Activated CD4-positive, CD25-positive, alpha-beta regulatory T cell treated with anti-CD3 and anti-CD28 coated beads, Interleukin-2, amount 50 U/mL, for 16 hours (primary cell): Measurements from ENCODE around the gene HFE.
"Not testable (repeated sequence)": the region's sequence is repeated elsewhere in the genome, so short reads cannot be mapped to it uniquely, and the experiment has no call there.

ENCODE experiments used
- DNase-seq: peaks from one replicate; pipeline ENCODE4 v3.0.0-alpha.2; 2020; ENCODE audit warnings: low read depth, low spot score

HFE gene

GRCh38 chr6:26059941-26060340 is 27.3 kb upstream of the HFE start:
- DNase-seq: no peak

GRCh38 chr6:26064619-26065257 is 22.5 kb upstream of the HFE start:
- DNase-seq: no peak

DNA sequence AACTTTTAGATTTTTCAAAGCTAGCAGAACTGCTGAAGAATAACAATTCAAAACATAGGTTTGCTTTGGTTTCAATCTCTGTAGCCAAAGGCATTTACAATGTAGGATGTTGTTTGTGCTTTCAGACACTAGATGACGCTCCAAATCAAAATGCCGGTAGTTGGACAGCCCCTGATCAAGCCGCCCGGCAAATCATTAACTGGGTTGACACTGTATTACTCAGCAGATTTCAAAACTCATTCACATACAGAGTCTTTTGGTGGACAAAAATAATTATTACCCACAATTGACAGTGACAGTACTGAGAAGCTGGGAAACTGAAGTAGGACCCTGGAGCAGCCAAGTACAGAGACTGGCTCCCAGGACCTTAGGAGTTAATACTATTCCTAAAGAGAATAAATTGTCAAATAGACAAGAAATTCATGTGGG is 21.3 kb upstream of the HFE start:
- DNase-seq: no peak

GRCh38 chr6:26067367-26067766 is 19.9 kb upstream of the HFE start:
- DNase-seq: no peak

- no peak for DNase-seq
Observed at GRCh38 chr6:26068036-26068435, 19.2 kb upstream of the HFE start.

GRCh38 chr6:26071135-26071534 is 16.1 kb upstream of the HFE start:
- DNase-seq: no peak

GRCh38 chr6:26075063-26075717 is 12.0 kb upstream of the HFE start:
- no peak for DNase-seq

DNA sequence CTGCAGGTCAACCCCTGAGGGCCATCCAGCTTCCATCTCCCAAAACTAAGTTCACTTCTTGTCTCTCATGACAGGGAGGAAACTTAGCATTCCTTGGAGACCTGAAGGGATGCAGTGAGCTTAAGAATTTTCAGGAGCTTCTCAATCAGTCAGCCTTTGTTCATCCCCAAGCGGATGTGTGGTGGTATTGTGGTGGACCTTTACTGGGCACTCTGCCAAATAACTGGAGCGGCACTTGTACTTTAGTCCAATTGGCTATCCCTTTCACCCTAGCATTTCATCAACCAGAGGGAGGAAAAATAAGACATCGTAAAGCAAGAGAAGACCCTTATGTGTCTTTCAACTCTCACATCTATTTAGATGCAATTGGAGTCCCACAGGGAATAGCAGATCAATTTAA is 9.2 kb upstream of the HFE start:
- not testable (repeated sequence) for DNase-seq

GRCh38 chr6:26081096-26081495 is 6.1 kb upstream of the HFE start:
- DNase-seq: not testable (repeated sequence)

- no peak for DNase-seq
Observed at GRCh38 chr6:26086211-26086610, 1.0 kb upstream of the HFE start.

DNA sequence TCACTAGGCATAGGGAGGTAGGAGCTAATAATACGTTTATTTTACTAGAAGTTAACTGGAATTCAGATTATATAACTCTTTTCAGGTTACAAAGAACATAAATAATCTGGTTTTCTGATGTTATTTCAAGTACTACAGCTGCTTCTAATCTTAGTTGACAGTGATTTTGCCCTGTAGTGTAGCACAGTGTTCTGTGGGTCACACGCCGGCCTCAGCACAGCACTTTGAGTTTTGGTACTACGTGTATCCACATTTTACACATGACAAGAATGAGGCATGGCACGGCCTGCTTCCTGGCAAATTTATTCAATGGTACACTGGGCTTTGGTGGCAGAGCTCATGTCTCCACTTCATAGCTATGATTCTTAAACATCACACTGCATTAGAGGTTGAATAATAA is 1.1 kb downstream of the HFE start:
- no peak for DNase-seq

DNA sequence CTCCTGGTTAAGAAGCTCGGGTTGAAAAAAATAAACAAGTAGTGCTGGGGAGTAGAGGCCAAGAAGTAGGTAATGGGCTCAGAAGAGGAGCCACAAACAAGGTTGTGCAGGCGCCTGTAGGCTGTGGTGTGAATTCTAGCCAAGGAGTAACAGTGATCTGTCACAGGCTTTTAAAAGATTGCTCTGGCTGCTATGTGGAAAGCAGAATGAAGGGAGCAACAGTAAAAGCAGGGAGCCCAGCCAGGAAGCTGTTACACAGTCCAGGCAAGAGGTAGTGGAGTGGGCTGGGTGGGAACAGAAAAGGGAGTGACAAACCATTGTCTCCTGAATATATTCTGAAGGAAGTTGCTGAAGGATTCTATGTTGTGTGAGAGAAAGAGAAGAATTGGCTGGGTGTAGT is 2.0 kb downstream of the HFE start:
- no peak for DNase-seq

- DNase-seq: no peak
Observed at GRCh38 chr6:26092443-26092842, 5.2 kb downstream of the HFE start.

DNA sequence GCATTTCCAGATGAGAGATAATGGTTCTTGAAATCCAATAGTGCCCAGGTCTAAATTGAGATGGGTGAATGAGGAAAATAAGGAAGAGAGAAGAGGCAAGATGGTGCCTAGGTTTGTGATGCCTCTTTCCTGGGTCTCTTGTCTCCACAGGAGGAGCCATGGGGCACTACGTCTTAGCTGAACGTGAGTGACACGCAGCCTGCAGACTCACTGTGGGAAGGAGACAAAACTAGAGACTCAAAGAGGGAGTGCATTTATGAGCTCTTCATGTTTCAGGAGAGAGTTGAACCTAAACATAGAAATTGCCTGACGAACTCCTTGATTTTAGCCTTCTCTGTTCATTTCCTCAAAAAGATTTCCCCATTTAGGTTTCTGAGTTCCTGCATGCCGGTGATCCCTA is 6.8 kb downstream of the HFE start:
- DNase-seq: no peak

DNA sequence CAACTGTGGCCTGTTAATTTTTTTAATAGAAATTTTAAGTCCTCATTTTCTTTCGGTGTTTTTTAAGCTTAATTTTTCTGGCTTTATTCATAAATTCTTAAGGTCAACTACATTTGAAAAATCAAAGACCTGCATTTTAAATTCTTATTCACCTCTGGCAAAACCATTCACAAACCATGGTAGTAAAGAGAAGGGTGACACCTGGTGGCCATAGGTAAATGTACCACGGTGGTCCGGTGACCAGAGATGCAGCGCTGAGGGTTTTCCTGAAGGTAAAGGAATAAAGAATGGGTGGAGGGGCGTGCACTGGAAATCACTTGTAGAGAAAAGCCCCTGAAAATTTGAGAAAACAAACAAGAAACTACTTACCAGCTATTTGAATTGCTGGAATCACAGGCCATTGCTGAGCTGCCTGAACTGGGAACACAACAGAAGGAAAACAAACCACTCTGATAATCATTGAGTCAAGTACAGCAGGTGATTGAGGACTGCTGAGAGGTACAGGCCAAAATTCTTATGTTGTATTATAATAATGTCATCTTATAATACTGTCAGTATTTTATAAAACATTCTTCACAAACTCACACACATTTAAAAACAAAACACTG is 10.1 kb downstream of the HFE start:
- DNase-seq: peak; percentile 55

DNA sequence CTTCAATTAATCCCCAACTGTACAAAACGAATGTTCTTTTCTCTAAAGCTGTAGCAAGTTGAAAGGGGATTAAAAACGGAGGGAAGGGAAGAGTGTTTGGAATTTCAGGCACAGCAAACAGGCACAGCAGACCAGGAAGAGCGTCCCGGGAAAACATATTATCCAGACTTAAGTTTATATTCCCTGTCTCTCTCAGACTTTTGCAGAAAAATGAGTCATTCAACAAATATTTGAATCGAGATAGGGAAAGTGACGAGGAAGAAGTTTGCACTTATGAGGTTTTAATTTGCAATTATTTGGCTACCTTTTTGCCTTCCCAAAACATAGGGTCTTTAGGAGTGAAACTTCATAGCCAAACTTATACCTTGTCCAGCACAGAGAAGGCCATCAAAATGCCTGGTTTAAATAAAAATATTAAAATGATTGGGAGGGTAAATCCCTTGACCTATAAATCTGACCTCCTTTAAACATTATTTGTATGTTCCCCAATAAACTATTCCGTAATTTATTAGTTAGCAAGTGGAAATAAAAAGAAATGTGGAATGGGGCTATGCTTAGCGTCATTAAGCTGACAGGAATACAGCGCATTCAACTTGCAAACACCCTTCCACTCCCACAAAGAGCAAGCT is 16.0 kb downstream of the HFE start:
- no peak for DNase-seq

- DNase-seq: peak; percentile 78
Observed at GRCh38 chr6:26103770-26104456, 16.7 kb downstream of the HFE start.

- no peak for DNase-seq
Observed at GRCh38 chr6:26104457-26105108, 17.4 kb downstream of the HFE start.

GRCh38 chr6:26105109-26105730 is 18.0 kb downstream of the HFE start:
- no peak for DNase-seq

DNA sequence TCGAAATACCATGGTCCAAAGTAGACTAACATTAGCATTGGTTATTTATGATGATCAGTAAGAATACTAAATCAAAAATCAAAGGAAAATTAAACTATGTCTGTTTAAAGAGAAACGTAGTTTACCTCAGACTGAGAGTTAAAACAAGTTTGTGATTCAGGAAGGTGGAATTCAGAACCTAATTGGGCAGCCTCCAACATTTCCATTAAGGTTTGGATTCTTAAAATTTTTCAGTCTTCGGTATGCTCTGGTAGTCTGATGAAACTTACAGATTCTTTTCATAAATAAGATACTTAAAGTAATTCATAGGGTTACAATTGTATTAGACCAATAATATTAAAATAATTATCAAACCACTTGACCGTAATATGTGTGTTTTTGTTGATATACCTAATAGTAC is 18.6 kb downstream of the HFE start:
- no peak for DNase-seq

DNA sequence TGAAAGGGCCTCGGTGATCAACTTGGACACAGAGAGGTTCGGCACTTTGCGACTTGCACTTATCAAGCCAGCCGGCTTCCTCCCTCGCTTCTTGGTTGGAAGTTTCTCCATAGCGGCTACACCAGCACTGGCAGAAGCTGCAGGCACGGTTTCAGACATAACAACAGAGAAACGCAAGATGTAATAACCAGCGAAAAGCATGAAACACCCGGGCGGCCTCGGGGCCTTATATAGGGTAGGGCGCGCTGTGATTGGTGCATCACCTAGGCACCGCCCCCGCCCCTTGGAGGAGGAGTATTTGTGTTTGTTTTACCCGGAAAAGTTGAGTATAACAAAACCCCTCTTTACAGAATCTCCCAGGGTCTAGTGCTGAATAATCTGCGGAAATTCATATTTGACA is 20.7 kb downstream of the HFE start:
- DNase-seq: no peak
